SK-N-MC (cell line): ENCODE results near the gene UNC5C.

ENCODE experiments used
- EZH2 ChIP-seq: fragments of 200-600 bp; sonication (generic); IDR thresholded peaks from one replicate; pipeline ENCODE4 v1.6.1; 2017; ENCODE audit warnings: antibody characterized with exemption
- POLR2AphosphoS5 ChIP-seq: IDR thresholded peaks from 2 replicates; pipeline ENCODE4 v1.6.1; 2012; ENCODE audit warnings: mild to moderate bottlenecking, low read depth, low read length, borderline replicate concordance

GRCh38 chr4:95537863-95538488, 10.8 kb downstream of the UNC5C start:
- TF ChIP-seq EZH2 (no peak), POLR2AphosphoS5 (no peak)
